ENCODE data around the gene PTTG2. TPM values are rescaled to one million over a fixed set of nuclear protein-coding genes. Genes with fewer than 3 reads are reported as not detected.

The PTTG2 gene
- total RNA-seq, 1 donor from 2014 or later: 1.7 TPM

Other genes starting within 250 kb of the PTTG2 start
- 22.0 TPM for gene PGM2, start 133.7 kb upstream of the PTTG2 start, total RNA-seq
- 90.2 TPM for gene TBC1D1, start 69.3 kb upstream of the PTTG2 start, total RNA-seq